Erythroblast (primary cell): ENCODE results near the gene CSF3R.

Experiments used
- GATA1 ChIP-seq: IDR thresholded peaks from 2 replicates; pipeline ENCODE4 v1.6.1; 2011; ENCODE audit warnings: low read depth, mild to moderate bottlenecking, control low read depth, low read length, moderate library complexity
- POLR2A ChIP-seq: IDR thresholded peaks from 2 replicates; pipeline ENCODE4 v1.6.1; 2011; ENCODE audit warnings: mild to moderate bottlenecking, low read length

DNA sequence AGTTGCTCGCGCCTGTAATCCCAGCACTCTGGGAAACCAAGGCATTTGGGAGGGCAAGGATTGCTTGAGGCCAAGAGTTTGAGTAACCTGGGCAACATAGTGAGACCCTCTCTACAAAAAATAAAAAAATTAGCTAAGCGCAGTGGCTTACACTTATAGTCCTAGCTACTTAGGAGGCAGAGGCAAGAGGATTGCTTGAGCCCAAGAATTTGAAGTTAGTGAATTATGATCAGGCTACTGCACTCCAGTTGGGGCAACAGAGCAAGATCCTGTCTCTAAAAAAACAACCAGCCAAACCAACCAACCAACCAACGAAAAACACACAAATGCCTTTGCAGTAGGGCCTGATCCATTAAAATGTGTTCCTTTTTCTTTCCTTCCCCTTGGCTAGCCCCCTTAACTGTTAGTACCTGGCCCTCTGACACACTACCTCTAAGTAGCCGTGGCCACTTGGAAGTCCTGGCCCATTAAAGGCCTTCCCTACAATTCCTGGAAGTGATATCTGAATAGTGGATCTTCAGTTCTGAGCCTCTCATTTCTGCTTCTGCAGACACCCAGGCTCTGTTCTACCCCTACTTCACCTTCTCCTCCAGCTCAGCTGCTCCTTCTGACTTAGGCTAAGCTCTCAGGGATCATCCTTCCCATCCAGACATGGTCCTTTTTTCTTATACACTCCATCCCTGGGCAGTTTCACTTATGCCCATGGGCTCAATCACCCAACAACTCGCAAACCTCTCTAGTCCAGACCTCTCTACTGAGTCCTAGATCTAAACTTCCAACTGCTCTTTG, 28.9 kb downstream of the CSF3R start:
- TF ChIP-seq POLR2A = no peak
- TF ChIP-seq GATA1 = no peak
